Superior temporal gyrus (tissue), 1 donor: ENCODE data around the gene HSPD1.
"Not testable (repeated sequence)": the region's sequence is repeated elsewhere in the genome, so short reads cannot be mapped to it uniquely, and the experiment has no call there.

ENCODE experiments used
- DNase-seq: peaks from one replicate; pipeline ENCODE4 v3.0.0-alpha.2; 2016; ENCODE audit errors: extremely low spot score

HSPD1 gene

DNA sequence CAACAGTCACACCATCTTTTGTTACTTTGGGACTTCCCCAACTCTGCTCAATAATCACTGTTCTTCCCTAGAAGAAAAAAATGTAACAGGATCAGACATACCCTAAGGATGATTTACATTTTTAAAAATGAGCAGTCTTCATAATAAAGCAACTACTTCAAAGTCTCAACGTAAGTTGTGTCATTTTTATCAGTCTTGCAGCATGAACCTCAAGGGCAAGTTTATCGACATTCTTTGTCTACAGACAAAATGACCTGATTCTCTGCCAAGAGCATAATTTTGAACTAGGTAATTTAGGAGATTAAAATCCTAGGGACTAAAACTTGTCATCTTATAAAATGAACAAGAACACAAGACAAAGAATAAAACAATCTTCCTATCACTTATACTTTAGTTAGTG lies 2.3 kb downstream of the HSPD1 start:
- DNase-seq = no peak

DNA sequence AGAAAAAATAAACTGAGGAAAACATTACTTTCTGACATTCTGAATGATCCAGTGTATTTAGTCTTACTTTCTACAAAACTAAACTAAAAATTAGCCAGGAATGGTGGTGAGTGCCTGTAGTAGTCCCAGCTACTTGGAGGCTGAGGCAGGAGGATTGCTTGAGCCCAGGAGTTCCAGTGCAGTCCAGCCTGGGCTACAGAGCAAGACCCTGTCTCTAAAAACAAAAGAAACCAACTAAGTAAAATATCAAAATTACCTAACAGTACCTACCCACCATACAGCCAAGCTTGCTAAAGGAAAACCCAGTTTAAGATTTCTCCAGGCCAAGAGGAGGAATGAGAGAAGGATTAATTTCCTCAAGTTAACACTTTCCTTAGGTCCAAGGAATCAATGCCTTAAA lies 2.9 kb downstream of the HSPD1 start:
- no peak for DNase-seq

DNA sequence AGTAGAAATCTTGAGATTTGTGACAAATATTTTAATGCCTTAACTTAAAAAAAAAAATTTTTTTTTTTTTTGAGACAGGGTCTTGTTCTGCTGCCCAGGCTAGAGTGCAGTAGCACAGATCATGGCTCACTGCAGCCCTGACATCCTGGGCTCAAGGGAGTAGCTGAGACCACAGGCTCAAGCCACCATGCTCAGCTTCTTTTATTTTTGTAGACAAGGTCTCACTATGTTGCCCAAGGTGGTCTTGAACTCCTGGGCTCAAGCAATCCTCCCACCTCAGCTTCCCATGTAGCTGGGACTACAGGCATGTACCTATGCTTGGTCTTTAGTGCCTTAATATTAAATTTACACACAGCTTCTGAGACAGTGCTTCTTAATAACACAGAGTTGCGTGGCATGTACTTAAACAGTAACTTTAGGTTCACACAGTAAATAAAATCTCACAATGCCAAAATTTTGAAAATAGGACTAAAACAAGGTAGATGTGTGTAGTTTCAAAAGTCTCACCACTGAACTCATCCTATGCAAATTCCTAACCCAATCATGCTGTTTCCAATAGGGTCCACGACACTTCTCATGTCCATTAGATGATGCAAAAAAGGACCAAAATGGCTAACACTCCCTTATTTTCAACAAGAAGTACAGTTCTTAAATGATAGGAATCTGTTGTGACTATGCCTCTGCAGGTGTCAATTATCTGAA lies 4.1 kb downstream of the HSPD1 start:
- DNase-seq = no peak

DNA sequence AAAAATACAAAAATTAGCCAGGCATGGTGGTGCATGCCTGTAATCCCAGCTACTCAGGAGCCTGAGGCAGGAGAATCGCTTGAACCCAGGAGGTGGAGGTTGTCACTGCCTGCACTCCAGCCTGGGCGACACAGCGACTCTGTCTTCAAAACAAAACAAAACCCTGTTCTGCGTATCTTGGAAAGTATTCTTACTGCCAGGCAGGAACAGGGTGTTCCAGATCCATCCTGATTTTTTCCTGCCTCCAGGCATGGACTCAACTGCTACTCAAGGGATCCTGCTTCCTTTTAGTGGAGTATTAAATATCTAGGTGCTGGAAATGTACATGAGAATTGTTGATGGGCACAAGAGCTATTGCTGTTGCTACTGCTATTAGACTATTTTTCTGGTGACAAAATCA lies 12.3 kb downstream of the HSPD1 start:
- DNase-seq = no peak

DNA sequence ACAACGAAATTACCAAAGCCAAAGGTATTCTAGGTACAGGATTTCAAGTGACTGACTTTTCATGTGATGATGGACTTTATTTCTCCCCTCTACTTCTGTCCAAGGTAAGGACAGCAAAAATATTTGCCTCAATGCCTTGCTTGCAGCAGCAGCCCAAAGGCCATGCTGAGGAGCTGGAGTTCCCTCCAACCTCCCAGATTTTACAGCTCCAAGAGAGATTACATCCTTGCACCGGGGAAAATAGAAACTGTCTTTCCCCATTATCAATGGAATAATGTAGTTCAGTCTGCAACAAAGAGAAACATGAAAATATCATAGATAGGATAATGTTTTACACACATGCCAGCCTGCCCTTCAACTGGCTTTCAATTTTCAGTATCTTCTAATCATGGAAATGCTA lies 13.5 kb downstream of the HSPD1 start:
- DNase-seq = no peak

DNA sequence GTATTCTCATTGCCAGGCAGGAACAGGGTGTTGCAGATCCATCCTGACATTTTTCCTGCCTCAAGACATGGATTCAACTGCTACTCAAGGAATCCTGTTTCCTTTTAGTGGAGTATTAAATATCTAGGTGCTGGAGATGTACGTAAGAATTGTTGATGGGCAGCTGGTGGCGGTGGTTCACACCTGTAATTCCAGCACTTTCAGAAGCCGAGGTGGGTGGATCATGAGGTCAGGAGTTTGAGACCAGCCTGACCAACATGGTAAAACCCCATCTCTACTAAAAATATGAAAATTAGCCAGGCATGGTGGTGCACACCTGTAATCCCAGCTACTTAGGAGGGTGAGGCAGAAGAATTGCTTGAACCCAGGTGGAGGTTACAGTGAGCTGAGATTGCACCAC lies 15.4 kb downstream of the HSPD1 start:
- not testable (repeated sequence) for DNase-seq

DNA sequence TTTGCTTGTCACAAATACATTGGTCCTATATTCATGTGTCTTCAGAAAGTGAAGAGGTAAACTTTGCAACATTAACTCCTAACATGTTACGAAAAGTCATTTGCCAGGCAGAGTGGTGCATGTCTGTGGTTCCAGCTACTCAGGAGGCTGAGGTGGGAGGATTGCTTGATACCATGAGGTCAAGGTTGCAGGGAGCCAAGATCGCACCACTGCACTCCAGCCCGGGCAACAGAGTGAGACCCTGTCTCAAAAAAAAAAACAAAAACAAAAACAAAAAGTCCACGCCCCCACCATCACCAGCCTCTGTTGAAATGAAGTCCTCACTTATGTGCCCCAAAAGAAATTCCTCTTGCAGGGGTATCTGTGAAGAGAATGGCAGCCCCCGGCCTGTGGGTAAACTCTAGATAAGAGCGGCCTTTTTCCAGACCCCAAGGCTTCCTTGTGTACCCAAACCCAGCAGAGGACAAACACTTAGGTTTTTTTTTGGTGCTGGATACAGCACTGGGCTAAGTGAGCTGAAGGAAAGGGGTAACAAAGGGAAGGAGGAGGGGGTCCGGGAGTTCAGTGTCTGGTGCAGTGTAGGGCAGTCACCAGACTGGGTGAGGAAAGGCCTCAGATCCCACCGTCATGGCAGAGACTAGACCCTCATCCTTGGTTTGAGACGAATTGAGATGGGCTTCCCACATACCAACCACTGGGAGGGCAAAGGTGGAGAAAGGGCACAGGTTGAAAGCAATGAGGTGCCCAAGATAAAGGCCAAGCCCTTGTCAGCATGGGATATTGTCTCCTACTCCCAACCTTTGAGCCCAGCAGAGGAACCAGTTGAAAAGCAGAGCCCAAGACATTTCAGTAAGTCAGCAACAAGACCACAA lies 19.2 kb downstream of the HSPD1 start:
- no peak for DNase-seq

DNA sequence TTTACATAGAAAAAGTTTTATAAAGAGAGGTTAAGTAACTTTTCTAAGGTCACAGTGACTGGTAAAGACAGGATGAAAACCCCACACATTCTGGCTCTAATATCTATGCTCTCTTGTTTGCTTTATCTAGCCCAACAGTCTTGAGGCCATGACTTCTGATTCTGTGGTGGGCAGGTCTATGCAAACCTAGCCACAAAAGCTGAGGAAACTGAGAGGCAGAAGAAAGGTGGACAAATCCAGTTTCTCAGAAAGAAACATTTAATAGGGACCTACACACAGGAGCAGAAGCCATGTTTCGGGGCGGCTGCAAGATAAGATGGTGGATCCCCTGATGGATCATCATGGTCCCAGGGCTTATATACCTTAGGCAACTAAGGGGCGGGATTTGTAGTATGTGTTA lies 21.8 kb downstream of the HSPD1 start:
- DNase-seq = no peak

DNA sequence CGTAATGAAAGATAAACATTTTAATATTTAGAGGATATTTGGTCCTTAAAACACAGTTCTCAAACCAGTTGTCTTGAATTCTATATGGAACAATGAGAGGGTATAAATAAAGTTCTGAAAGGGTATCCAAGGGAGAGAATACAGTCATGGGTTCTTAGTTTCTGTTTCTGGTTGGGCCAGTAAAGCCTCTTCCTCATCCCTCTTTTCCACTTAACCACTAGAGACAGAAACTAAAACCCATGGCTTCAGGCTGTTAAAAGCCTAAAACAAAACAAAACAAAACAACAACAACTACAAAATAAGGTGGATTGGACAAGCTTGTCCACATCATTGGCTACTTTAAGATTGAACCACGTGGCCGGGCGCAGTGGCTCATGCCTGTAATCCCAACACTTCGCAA lies 27.5 kb downstream of the HSPD1 start:
- no peak for DNase-seq

DNA sequence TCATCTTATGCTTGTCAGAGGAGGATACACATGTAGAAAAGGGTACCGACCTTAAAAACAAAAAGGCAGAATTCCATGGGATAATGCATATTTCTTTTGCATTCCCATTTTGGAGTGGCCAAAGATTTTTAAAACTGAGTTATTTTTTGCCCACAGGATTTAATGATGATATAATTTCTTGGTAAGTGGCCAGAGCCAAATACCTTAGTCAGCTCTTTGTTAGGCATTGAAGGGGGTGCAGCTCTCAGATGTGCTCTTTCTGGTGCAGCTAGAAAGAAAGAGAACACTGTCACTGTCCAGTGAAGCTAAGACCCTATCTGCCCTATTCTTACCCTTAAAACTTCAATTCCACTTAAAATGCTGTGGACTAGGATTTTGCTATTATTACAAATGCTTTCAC lies 35.5 kb downstream of the HSPD1 start:
- no peak for DNase-seq

DNA sequence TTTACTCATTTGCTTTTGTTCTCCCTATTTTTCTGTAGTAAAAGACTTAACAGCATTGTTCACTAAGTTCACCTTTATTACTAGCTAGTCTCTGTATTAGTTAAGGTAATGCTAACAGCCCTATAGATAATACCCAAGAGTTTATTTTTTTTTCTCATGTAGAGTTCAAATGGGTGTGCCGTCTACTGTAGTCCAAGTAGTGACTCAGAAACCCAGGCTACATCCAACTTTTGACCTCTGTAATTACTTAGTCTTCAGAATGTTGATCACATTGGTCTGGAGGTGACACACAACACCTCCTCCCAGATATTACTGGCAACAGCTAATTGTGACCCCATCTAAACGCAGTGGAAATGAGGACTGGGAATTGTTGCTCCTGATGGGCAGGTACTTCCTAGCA lies 38.6 kb downstream of the HSPD1 start:
- no peak for DNase-seq

DNA sequence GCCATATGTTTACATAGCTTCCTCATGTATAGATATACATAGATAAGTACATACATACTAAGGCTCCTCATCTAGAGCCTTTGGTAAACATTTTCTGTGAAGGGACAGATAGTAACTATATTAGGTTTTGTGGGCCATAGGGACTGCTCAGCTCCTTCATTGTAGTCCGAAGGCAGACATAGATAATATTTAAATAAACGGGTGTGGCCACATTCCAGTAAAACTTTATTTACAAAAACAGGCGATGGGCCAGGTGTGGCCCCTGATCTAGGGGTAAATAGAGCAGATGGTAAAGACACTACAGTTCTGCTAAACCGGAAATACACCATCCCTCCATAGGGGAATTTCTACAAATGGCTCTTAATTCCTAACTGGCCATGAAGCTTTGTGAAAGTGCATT lies 39.0 kb downstream of the HSPD1 start:
- DNase-seq = no peak

DNA sequence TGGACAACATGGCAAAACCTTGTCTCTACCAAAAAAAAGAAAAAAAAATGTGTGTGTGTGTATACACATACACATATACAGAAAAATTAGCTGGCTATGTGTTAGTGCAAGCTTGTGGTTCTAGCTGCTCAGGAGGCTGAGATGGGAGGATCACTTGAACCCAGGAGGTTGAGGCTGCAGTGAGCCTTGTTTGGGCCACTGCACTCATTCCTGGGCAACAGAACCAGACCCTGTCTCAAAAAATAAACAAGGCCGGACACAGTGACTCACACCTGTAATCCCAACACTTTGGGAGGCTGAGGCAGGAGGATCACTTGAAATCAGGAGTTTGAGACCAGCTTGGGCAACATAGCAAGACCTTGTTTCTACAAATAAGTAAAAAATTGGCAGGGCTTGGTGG lies 44.2 kb downstream of the HSPD1 start:
- DNase-seq = no peak

DNA sequence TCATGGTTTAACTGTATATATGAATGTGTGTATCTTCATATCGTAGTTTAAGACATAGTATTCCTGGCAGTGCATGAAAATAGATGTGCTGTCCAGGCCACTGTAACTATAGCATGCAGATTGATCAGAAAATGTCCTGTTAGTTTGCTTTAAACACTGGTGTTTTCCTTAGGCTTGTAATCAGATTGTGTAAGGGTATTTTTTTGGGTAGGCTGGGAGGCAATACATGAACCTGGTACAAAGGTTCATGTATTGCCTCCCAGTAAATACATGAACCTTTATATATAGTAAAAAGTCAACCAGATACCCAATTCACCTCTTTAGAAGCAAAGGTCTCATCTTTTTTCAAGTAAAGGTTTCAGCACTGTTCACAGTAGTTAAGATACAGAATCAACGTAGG lies 44.7 kb downstream of the HSPD1 start:
- DNase-seq = no peak

DNA sequence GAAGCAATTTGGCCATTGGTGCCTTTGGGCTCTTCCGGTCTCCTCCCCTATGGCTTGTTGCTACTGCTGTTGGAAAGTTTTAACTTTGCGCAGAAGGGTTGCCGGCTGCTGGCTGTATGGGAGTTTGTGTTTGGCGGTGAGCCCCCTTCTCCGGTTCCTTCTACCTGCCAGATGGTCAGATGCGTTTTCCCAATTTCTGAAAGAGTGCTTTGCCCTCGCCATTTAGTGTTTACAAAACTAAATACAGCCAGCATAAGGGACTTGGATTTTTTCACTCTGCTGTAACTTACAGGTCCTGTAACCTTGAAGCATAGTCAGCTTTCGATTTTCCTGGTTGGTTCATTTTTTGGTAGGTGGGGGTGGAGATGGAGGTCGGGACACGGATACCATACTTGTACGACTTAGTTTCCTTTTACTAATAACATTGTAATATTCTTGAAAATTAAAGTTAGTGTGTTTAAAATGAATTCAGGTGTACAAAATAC lies 45.7 kb downstream of the HSPD1 start:
- no peak for DNase-seq

DNA sequence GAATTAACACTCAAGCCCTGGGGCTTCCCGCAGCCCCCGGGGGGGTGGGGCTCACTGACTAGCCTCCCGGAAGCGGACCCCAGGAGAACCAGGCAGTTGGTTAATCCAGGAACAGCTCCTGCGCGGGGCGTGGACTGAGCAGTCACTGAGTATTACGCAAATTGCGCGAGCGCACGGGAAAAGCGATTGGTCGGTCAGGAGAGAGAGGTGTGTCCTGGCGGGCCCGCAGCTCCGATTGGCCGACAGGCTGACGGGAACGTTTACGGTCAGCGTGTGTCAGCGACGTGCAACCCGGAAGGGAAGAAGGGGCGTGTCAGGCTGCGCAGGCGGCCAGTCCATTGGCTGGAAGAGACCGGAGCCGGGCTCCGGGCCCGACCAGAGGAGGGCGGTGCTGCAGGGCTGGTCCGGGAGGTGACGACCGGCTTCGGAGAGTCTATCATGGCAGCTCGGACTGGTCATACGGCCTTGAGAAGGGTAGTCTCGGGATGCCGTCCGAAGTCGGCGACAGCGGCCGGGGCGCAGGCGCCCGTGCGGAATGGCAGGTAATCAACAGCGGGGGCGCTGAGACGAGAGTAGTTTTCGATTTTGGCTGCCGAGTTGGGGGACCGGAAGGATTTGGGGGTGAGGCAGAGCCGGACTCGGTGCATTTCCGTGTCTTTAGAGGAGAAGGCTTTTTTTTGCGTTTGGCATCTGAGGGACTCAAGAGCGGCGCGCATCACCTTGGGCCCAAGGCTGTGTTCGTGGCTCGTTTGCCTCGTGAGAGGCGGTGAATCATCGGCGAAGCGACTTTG lies 46.3 kb downstream of the HSPD1 start, which contains the start of gene COQ10B:
COQ10B (plus strand) TSS at position 430 of the 791 bp plus-strand sequence; CDS start at position 439, 9 bp downstream.
- peak; percentile 100 for DNase-seq

DNA sequence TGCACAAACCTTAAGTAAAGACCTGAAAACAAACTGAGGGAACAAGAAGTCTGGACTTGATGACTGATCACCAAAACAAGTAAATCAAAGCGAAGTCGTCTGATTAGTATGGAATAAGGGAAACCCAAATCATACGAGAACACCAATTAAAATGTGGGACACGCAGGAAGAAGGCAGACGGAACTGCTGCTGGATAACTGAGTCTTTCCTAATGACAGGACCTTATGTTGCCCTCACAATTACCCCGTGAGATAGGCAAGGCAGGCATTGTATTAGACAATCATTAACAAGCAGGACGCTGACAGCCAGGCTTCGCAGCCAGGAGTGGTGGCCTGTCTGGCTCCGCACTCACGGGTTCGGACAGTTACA lies 46.9 kb downstream of the HSPD1 start:
- DNase-seq = no peak

DNA sequence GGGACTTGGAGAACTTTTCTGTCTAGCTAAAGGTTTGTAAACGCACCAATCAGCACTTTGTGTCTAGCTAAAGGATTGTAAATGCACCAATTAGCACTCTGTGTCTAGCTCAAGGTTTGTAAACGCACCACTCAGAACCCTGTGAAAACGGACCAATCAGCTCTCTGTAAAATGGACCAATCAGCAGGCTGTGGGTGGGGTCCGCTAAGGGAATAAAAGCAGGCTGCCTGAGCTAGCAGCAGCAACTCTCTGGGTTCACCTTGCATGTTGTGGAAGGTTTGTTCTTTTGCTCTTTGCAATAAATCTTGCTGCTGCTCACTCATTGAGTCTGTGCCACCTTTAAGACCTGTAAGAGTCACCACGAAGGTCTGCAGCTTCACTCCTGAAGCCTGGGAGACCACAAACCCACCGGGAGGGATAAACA lies 48.7 kb downstream of the HSPD1 start:
- not testable (repeated sequence) for DNase-seq

DNA sequence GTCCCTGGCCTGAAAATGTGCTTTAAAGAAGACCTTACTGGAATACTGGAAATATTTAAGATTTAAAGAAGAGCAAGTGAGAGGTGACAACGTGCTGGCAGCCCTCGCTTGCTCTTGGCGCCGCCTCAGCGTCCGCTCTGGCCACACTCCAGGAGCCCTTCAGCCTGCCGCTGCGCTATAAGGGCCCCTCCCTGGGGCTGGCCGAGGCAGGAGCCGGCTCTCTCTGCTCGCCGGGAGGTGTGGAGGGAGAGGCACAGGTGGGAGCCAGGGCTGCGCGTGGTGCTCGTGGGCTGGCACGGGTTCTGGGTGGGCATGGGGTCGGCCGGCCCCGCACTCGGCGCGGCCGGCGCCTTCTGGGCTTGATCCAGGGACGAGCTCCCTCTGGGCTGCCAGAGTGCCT lies 49.2 kb downstream of the HSPD1 start:
- DNase-seq = no peak

DNA sequence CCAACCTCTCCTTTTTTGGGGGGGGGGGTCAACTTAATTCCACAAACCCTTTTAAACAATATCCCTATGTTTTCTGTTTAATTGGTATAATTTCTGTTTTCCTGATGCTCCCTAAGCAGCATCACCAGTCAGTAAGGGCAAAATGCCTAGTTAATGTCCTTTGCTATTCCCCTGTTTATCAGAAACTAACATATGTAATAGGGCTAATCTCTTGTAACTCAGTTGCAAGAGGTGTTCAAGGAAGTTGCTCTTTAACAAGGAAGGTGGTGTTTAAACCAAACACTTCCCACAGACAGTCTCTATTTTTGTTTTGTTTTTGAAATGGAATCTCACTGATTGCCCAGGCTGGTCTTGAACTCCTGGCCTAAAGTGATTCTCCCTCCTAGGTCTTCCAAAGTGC lies 52.8 kb downstream of the HSPD1 start:
- no peak for DNase-seq

DNA sequence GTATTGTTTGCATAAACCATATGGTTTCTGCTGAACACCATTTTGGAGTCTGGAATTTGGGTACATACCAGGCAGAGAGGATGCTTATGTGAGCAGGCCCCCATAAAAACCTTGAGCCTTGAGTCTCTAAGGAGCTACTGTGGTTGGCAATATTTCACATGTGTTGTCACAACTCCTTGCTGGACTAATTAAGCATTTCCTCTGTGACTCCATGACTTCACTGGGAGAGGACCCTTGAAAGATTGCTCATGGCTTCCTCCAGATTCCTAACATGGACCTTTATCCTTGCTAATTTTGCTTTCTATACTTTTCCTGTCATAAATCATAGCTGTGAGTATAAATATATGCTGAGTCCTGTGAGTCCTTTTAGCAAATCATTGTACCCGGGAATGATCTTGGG lies 53.9 kb downstream of the HSPD1 start:
- DNase-seq = no peak

DNA sequence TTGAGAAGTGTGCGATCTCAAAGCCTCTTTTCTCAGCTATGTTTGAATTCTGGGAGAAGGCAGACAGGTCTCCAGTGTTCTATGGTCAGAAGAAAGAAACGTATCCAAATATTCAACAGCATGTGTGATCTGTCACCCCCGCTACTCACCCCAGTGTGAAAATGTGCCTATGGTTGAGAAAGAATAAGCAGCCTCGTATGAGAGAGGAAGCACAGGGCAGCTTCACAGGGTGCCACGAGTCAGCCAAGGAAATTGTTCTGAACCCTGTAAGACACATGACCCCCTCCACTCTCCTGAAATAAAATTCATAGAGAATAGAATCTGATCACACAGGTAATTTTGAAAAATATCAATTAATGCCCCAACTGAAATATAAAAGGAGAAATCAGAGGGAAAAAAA lies 56.8 kb downstream of the HSPD1 start:
- DNase-seq = no peak
